HEK293T (cell line): Measurements from ENCODE around the gene SLC16A12.
"Not testable (repeated sequence)": the region's sequence is repeated elsewhere in the genome, so short reads cannot be mapped to it uniquely, and the experiment has no call there.

Source experiments
- FOXA1 ChIP-seq: fragments of 450-650 bp; IDR thresholded peaks from 2 replicates; pipeline ENCODE4 v1.6.1; 2016; ENCODE audit warnings: mild to moderate bottlenecking
- HDGF ChIP-seq: fragments of 450-650 bp; IDR thresholded peaks from 2 replicates; pipeline ENCODE4 v1.6.1; 2017; ENCODE audit warnings: antibody characterized with exemption, borderline replicate concordance
- NFRKB ChIP-seq: fragments of 450-650 bp; IDR thresholded peaks from 2 replicates; pipeline ENCODE4 v1.6.1; 2016; ENCODE audit warnings: mild to moderate bottlenecking, moderate library complexity
- SUZ12 ChIP-seq: fragments of 450-650 bp; IDR thresholded peaks from 2 replicates; pipeline ENCODE4 v1.6.1; 2016; ENCODE audit warnings: mild to moderate bottlenecking

DNA sequence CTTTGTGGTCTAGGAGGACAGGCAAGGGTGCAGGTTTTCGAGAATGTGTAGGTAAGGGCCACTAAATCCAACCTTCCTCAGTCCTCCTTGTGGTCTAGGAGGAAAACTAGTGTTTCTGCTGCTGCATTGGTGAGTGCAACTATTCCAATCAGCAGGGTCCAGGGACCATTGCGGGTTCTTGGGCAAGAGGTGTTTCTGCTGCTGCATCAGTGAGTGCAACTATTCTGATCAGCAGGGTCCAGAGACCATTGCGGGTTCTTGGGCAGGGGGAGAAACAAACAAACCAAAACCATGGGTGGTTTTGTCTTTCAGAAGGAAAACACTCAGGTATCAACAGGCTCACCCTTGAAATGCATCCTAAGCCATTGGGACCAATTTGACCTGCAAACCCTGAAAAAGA, 127.6 kb downstream of the SLC16A12 start:
- TF ChIP-seq HDGF, SUZ12, FOXA1, NFRKB: not testable (repeated sequence)
